Measurements from ENCODE around the gene PISD. TPM values are rescaled to one million over a fixed set of nuclear protein-coding genes. Genes with fewer than 3 reads are reported as not detected.

Gene PISD
- total and polyA plus RNA-seq, 2 of the 8 experiments (the other 6 are each of a cell fraction or from before 2014, with no cell fraction given), result 47.8 to 48.2 TPM

- Histone ChIP-seq H3K4me1 (replicated peaks in 1 of 4; ENCODE audit: control insufficient read depth in 3 of 4, insufficient read depth in 4 of 4, low read length in 3 of 4) (no peaks in the 10 kb centered on the region), H4K8ac (ENCODE audit: extremely low read depth, insufficient read depth, low read length) (no peak overlapping the region), H3K79me2 (ENCODE audit: control insufficient read depth in 1 of 2, insufficient read depth in 2 of 2, low read length in 2 of 2) (no peaks in the 10 kb centered on the region), H3K79me1 (ENCODE audit: low read depth, low read length) (0 out of 2 replicates have a peak, but pooled peaks cover 3% of the 10 kb centered on the region), H3K27me3 (replicated peaks in 1 of 4; ENCODE audit: control insufficient read depth in 3 of 4, extremely low read depth in 1 of 4, insufficient read depth in 3 of 4, low read length in 3 of 4) (no peaks in the 10 kb centered on the region), H3K9me3 (ENCODE audit: insufficient read depth in 2 of 2, low read depth in 1 of 2, low read length in 1 of 2) (no peaks in the 10 kb centered on the region), H3K23ac (ENCODE audit: insufficient read length) (no peak overlapping the region), H3K18ac (ENCODE audit: extremely low read depth, low read length) (no peak overlapping the region), H2BK120ac (replicated peaks; ENCODE audit: low read depth, low read length) (no peak overlapping the region), H2BK12ac (ENCODE audit: low read depth, low read length) (no peak overlapping the region), H3K27ac (ENCODE audit: low read depth, low read length) (no peak overlapping the region), H3K56ac (replicated peaks; ENCODE audit: insufficient read length, low read depth, low read length) (no peak overlapping the region), H2BK15ac (ENCODE audit: low read length) (no peak overlapping the region), H3K4me2 (ENCODE audit: insufficient read depth in 1 of 2, low read depth in 2 of 2, low read length in 2 of 2) (no peak overlapping the region), H3K4ac (replicated peaks; ENCODE audit: insufficient read length, low read depth, low read length) (no peak overlapping the region), H2BK5ac (ENCODE audit: low read depth, low read length) (no peak overlapping the region), H3K4me3 (ENCODE audit: extremely low read depth in 1 of 4, insufficient read depth in 2 of 4, low read depth in 3 of 4, low read length in 4 of 4) (no peak overlapping the region), H2AK5ac (ENCODE audit: low read depth, low read length) (no peak overlapping the region), H2AFZ (ENCODE audit: low read length) (no peak overlapping the region), H4K5ac (ENCODE audit: insufficient read length, low read depth, low read length) (no peak overlapping the region), H2BK20ac (ENCODE audit: low read length) (no peak overlapping the region), H3K23me2 (ENCODE audit: low read depth, low read length) (no peaks in the 10 kb centered on the region), H4K20me1 (replicated peaks in 1 of 2; ENCODE audit: control insufficient read depth in 1 of 2, insufficient read depth in 2 of 2, low read length in 2 of 2) (peaks cover 5 to 7% of the 10 kb centered on the region in 2 experiments), H3K36me3 (ENCODE audit: control insufficient read depth in 2 of 4, insufficient read depth in 4 of 4, low read length in 3 of 4) (peaks cover 13 to 51% (median 33%) of the 10 kb centered on the region in 4 experiments; a peak in 7 of 8 replicates), H4K91ac (replicated peaks; ENCODE audit: insufficient read length, low read length) (no peak overlapping the region), H3K9ac (replicated peaks in 1 of 4; ENCODE audit: extremely low read depth in 1 of 4, low read depth in 3 of 4, low read length in 3 of 4) (no peak overlapping the region), H3K14ac (ENCODE audit: insufficient read length) (no peak overlapping the region)
- WGBS, 2 experiments (ENCODE audit: extremely low coverage in 1 of 2, insufficient coverage in 1 of 2, insufficient read length in 1 of 2, insufficient replicate concordance in 2 of 2, low coverage in 1 of 2, low lambda C conversion rate in 2 of 2, missing lambda C conversion rate in 1 of 2), result 92% methylated on average over 8 of the region's 8 CpGs; no CpG with 5 or more reads in 1 of the 2 experiments
- FAIRE-seq, result no peak
- TF ChIP-seq KDM5A (IDR thresholded peaks at IDR 0.05; ENCODE audit: low read length) (no peak), HDAC2 (IDR thresholded peaks at IDR 0.05; ENCODE audit: borderline replicate concordance in 1 of 2, low read depth in 2 of 2, low read length in 2 of 2) (no peak), CBX8 (IDR thresholded peaks at IDR 0.05; ENCODE audit: borderline replicate concordance, low read depth, low read length) (no peak), RBBP5 (IDR thresholded peaks at IDR 0.05; ENCODE audit: borderline replicate concordance, low read depth, low read length) (no peak), MAX (IDR thresholded peaks at IDR 0.05) (no peak), SP1 (IDR thresholded peaks at IDR 0.05; ENCODE audit: low read depth, low read length) (no peak), BACH1 (IDR thresholded peaks at IDR 0.05; ENCODE audit: low read length) (no peak), BRCA1 (IDR thresholded peaks at IDR 0.05; ENCODE audit: low read depth, low read length) (no peak), SAP30 (IDR thresholded peaks at IDR 0.05; ENCODE audit: insufficient read depth, insufficient replicate concordance, low read length) (no peak), SIX5 (IDR thresholded peaks at IDR 0.05; ENCODE audit: low read depth, low read length) (no peak)
- POLR2A ChIA-PET (ENCODE audit: partially characterized antibody), result interaction anchor here (0.6 to 0.8 kb wide), 4 partner anchors 17 to 83 kb away, joined by 4 to 7 read pairs (median 4); no protein-coding TSS in a partner anchor
- DNase-seq (ENCODE audit: low read depth in 1 of 2, low spot score in 2 of 2), result no peak
- CTCF ChIA-PET (ENCODE audit: partially characterized antibody), result interaction anchor here (0.7 to 1.4 kb wide), 5 partner anchors 10 to 554 kb away, joined by 3 to 4 read pairs (median 3); no protein-coding TSS in a partner anchor
Measured at GRCh38 chr22:31707519-31707918, 45.5 kb upstream of the PISD start.

Measured in H1 (cell line).